ENCODE results near the gene ERCC6. TPM values are rescaled to one million over a fixed set of nuclear protein-coding genes. Genes with fewer than 3 reads are reported as not detected.

Gene ERCC6
- total and polyA plus RNA-seq, 4 experiments from 2014 or later, result 7.3 to 46.7 (median 28.1) TPM

- Mint-ChIP-seq H3K4me3 (no peak overlapping the region), H3K4me1 (peaks cover 7 to 13% (median 8%) of the 10 kb centered on the region in 4 donors), H3K9me3 (no peaks in the 10 kb centered on the region), H3K36me3 (peaks cover 8 to 23% of the 10 kb centered on the region in 2 donors), H3K27ac (no peak overlapping the region), H3K27me3 (no peaks in the 10 kb centered on the region)
- no peaks in the 10 kb centered on the region for H3K9me3 ChIP-seq (ENCODE audit: control insufficient read depth in 1 of 2, low read length in 2 of 2)
- H3K27ac ChIP-seq (ENCODE audit: low read depth, low read length), result no peak overlapping the region
- H3K27me3 ChIP-seq (ENCODE audit: insufficient read depth, low read length), result no peaks in the 10 kb centered on the region
- H3K4me3 ChIP-seq (ENCODE audit: low read length in 2 of 2), result no peak overlapping the region
- DNase-seq, result no peak
- ChIA-PET CTCF (ENCODE audit: partially characterized antibody) (interaction anchor here (1.2 kb wide), 2 partner anchors 9 to 76 kb away, joined by 3 read pairs; no protein-coding TSS in a partner anchor), POLR2A (ENCODE audit: partially characterized antibody) (no interaction called here)
- intact Hi-C loops (cut with micrococcal nuclease), result no loop called here
- no peaks in the 10 kb centered on the region for H3K4me1 ChIP-seq (ENCODE audit: insufficient read depth, low read length)
- H3K36me3 ChIP-seq (ENCODE audit: insufficient read depth, low read length), result no peaks in the 10 kb centered on the region
These were observed 50.7 kb downstream of the ERCC6 start for GRCh38 chr10:49488056-49488717.

GRCh38 chr10:49486738-49487137, 52.2 kb downstream of the ERCC6 start:
- Mint-ChIP-seq H3K4me3 (no peak overlapping the region), H3K9me3 (no peaks in the 10 kb centered on the region), H3K27ac (no peak overlapping the region), H3K36me3 (peaks cover 17 to 27% of the 10 kb centered on the region in 2 donors), H3K27me3 (no peaks in the 10 kb centered on the region), H3K4me1 (peaks cover 5 to 8% (median 7%) of the 10 kb centered on the region in 4 donors)
- CTCF ChIA-PET (ENCODE audit: partially characterized antibody), result interaction anchor here (1.0 kb wide), 1 partner anchor 25 kb away, joined by 4 read pairs; no protein-coding TSS in a partner anchor
- POLR2A ChIA-PET (ENCODE audit: partially characterized antibody), result no interaction called here
- Histone ChIP-seq H3K36me3 (ENCODE audit: insufficient read depth, low read length) (peaks cover 10% of the 10 kb centered on the region), H3K4me1 (ENCODE audit: insufficient read depth, low read length) (no peaks in the 10 kb centered on the region), H3K4me3 (ENCODE audit: low read length in 2 of 2) (no peak overlapping the region), H3K27me3 (ENCODE audit: insufficient read depth, low read length) (no peaks in the 10 kb centered on the region), H3K9me3 (ENCODE audit: control insufficient read depth in 1 of 2, low read length in 2 of 2) (no peaks in the 10 kb centered on the region), H3K27ac (ENCODE audit: low read depth, low read length) (no peak overlapping the region)
- no peak for DNase-seq
- intact Hi-C loops (cut with micrococcal nuclease), result no loop called here

GRCh38 chr10:49486009-49486408, 52.9 kb downstream of the ERCC6 start:
- no peaks in the 10 kb centered on the region for H3K9me3 ChIP-seq (ENCODE audit: control insufficient read depth in 1 of 2, low read length in 2 of 2)
- H3K36me3 Mint-ChIP-seq, result peaks cover 21 to 31% of the 10 kb centered on the region in 2 donors

GRCh38 chr10:49484486-49485235, 54.3 kb downstream of the ERCC6 start:
- Histone ChIP-seq H3K36me3 (ENCODE audit: insufficient read depth, low read length) (peaks cover 14% of the 10 kb centered on the region), H3K9me3 (ENCODE audit: control insufficient read depth in 1 of 2, low read length in 2 of 2) (no peaks in the 10 kb centered on the region), H3K27ac (ENCODE audit: low read depth, low read length) (no peak overlapping the region), H3K27me3 (ENCODE audit: insufficient read depth, low read length) (no peaks in the 10 kb centered on the region), H3K4me1 (ENCODE audit: insufficient read depth, low read length) (no peaks in the 10 kb centered on the region), H3K4me3 (ENCODE audit: low read length in 2 of 2) (no peak overlapping the region)
- no peaks in the 10 kb centered on the region for H3K9me3 Mint-ChIP-seq
- peaks cover 34 to 41% of the 10 kb centered on the region in 2 donors for H3K36me3 Mint-ChIP-seq
- no peak overlapping the region for H3K4me3 Mint-ChIP-seq
- no peak for DNase-seq
- no peaks in the 10 kb centered on the region for H3K27me3 Mint-ChIP-seq
- no peak overlapping the region for H3K27ac Mint-ChIP-seq
- intact Hi-C loops (cut with micrococcal nuclease), result no loop called here
- H3K4me1 Mint-ChIP-seq, result peaks cover 5 to 8% (median 8%) of the 10 kb centered on the region in 4 donors
- ChIA-PET POLR2A (ENCODE audit: partially characterized antibody) (no interaction called here), CTCF (ENCODE audit: partially characterized antibody) (no interaction called here)

More at GRCh38 chr10:49486009-49486408, 52.9 kb downstream of the ERCC6 start:
- H3K4me3 Mint-ChIP-seq, result no peak overlapping the region
- no peaks in the 10 kb centered on the region for H3K4me1 ChIP-seq (ENCODE audit: insufficient read depth, low read length)
- H3K4me3 ChIP-seq (ENCODE audit: low read length in 2 of 2), result no peak overlapping the region
- no peak overlapping the region for H3K27ac ChIP-seq (ENCODE audit: low read depth, low read length)
- intact Hi-C loops (cut with micrococcal nuclease), result no loop called here
- peaks cover 5 to 8% (median 8%) of the 10 kb centered on the region in 4 donors for H3K4me1 Mint-ChIP-seq
- POLR2A ChIA-PET (ENCODE audit: partially characterized antibody), result no interaction called here
- H3K27me3 ChIP-seq (ENCODE audit: insufficient read depth, low read length), result no peaks in the 10 kb centered on the region
- no peak for DNase-seq
- CTCF ChIA-PET (ENCODE audit: partially characterized antibody), result interaction anchor here (1.0 kb wide), 1 partner anchor 26 kb away, joined by 4 read pairs; no protein-coding TSS in a partner anchor
- no peaks in the 10 kb centered on the region for H3K27me3 Mint-ChIP-seq
- H3K36me3 ChIP-seq (ENCODE audit: insufficient read depth, low read length), result peaks cover 14% of the 10 kb centered on the region
- no peaks in the 10 kb centered on the region for H3K9me3 Mint-ChIP-seq
- H3K27ac Mint-ChIP-seq, result no peak overlapping the region

GRCh38 chr10:49478819-49479218, 60.1 kb downstream of the ERCC6 start:
- Mint-ChIP-seq H3K9me3 (no peaks in the 10 kb centered on the region), H3K27ac (no peak overlapping the region), H3K36me3 (peaks cover 78% of the 10 kb centered on the region in 2 donors), H3K27me3 (no peaks in the 10 kb centered on the region), H3K4me1 (peaks cover 0 to 1% (median 0%) of the 10 kb centered on the region in 4 donors), H3K4me3 (no peak overlapping the region)
- Histone ChIP-seq H3K4me1 (ENCODE audit: insufficient read depth, low read length) (no peaks in the 10 kb centered on the region), H3K36me3 (ENCODE audit: insufficient read depth, low read length) (peaks cover 30% of the 10 kb centered on the region), H3K27me3 (ENCODE audit: insufficient read depth, low read length) (no peaks in the 10 kb centered on the region), H3K4me3 (ENCODE audit: low read length in 2 of 2) (no peak overlapping the region), H3K9me3 (ENCODE audit: control insufficient read depth in 1 of 2, low read length in 2 of 2) (no peaks in the 10 kb centered on the region), H3K27ac (ENCODE audit: low read depth, low read length) (no peak overlapping the region)
- CTCF ChIA-PET (ENCODE audit: partially characterized antibody), result interaction anchor here (0.7 to 1.9 kb wide), 2 partner anchors 9 to 32 kb away, joined by 3 to 6 read pairs; no protein-coding TSS in a partner anchor
- POLR2A ChIA-PET (ENCODE audit: partially characterized antibody), result no interaction called here
- intact Hi-C loops (cut with micrococcal nuclease), result no loop called here
- DNase-seq, result no peak

GRCh38 chr10:49474901-49475300, 64.0 kb downstream of the ERCC6 start:
- no peaks in the 10 kb centered on the region for H3K4me1 Mint-ChIP-seq
- H3K36me3 Mint-ChIP-seq, result peaks cover 84% of the 10 kb centered on the region in 2 donors
- ChIA-PET POLR2A (ENCODE audit: partially characterized antibody) (no interaction called here), CTCF (ENCODE audit: partially characterized antibody) (interaction anchor here (0.9 to 2.0 kb wide), 2 partner anchors 37 to 67 kb away, joined by 3 to 6 read pairs; no protein-coding TSS in a partner anchor)
- Histone ChIP-seq H3K27me3 (ENCODE audit: insufficient read depth, low read length) (no peaks in the 10 kb centered on the region), H3K4me3 (ENCODE audit: low read length in 2 of 2) (no peak overlapping the region), H3K27ac (ENCODE audit: low read depth, low read length) (no peak overlapping the region), H3K4me1 (ENCODE audit: insufficient read depth, low read length) (no peaks in the 10 kb centered on the region), H3K9me3 (ENCODE audit: control insufficient read depth in 1 of 2, low read length in 2 of 2) (no peaks in the 10 kb centered on the region), H3K36me3 (ENCODE audit: insufficient read depth, low read length) (peaks cover 42% of the 10 kb centered on the region)
- DNase-seq, result no peak
- H3K4me3 Mint-ChIP-seq, result no peak overlapping the region
- H3K27ac Mint-ChIP-seq, result no peak overlapping the region
- H3K27me3 Mint-ChIP-seq, result no peaks in the 10 kb centered on the region
- intact Hi-C loops (cut with micrococcal nuclease), result no loop called here
- H3K9me3 Mint-ChIP-seq, result no peaks in the 10 kb centered on the region

GRCh38 chr10:49471532-49471931, 67.4 kb downstream of the ERCC6 start:
- intact Hi-C loops (cut with micrococcal nuclease), result no loop called here
- H3K27ac Mint-ChIP-seq, result no peak overlapping the region
- peaks cover 44% of the 10 kb centered on the region for H3K36me3 ChIP-seq (ENCODE audit: insufficient read depth, low read length)
- peaks cover 77 to 84% of the 10 kb centered on the region in 2 donors for H3K36me3 Mint-ChIP-seq
- no peaks in the 10 kb centered on the region for H3K9me3 Mint-ChIP-seq
- ChIA-PET POLR2A (ENCODE audit: partially characterized antibody) (no interaction called here), CTCF (ENCODE audit: partially characterized antibody) (no interaction called here)
- H3K27me3 Mint-ChIP-seq, result no peaks in the 10 kb centered on the region
- no peaks in the 10 kb centered on the region for H3K9me3 ChIP-seq (ENCODE audit: control insufficient read depth in 1 of 2, low read length in 2 of 2)
- H3K27ac ChIP-seq (ENCODE audit: low read depth, low read length), result no peak overlapping the region
- DNase-seq, result no peak
- no peak overlapping the region for H3K4me3 ChIP-seq (ENCODE audit: low read length in 2 of 2)
- H3K27me3 ChIP-seq (ENCODE audit: insufficient read depth, low read length), result no peaks in the 10 kb centered on the region
- no peaks in the 10 kb centered on the region for H3K4me1 Mint-ChIP-seq
- no peaks in the 10 kb centered on the region for H3K4me1 ChIP-seq (ENCODE audit: insufficient read depth, low read length)
- no peak overlapping the region for H3K4me3 Mint-ChIP-seq

Measured in CD4-positive, alpha-beta memory T cell (primary cell).